ENCODE results near the gene WDR88. TPM values are rescaled to one million over a fixed set of nuclear protein-coding genes. Genes with fewer than 3 reads are reported as not detected.

Gene WDR88
- total and polyA plus RNA-seq, 2 donors from 2014 or later = not detected

GRCh38 chr19:33198169-33198568, 66.3 kb downstream of the WDR88 start:
- peaks cover 0 to 3% (median 0%) of the 10 kb centered on the region in 3 donors for H3K4me1 ChIP-seq (ENCODE audit: control insufficient read depth in 2 of 3, insufficient read depth in 2 of 3, low read depth in 1 of 3, low read length in 3 of 3)
- TF ChIP-seq, protein P1, sequence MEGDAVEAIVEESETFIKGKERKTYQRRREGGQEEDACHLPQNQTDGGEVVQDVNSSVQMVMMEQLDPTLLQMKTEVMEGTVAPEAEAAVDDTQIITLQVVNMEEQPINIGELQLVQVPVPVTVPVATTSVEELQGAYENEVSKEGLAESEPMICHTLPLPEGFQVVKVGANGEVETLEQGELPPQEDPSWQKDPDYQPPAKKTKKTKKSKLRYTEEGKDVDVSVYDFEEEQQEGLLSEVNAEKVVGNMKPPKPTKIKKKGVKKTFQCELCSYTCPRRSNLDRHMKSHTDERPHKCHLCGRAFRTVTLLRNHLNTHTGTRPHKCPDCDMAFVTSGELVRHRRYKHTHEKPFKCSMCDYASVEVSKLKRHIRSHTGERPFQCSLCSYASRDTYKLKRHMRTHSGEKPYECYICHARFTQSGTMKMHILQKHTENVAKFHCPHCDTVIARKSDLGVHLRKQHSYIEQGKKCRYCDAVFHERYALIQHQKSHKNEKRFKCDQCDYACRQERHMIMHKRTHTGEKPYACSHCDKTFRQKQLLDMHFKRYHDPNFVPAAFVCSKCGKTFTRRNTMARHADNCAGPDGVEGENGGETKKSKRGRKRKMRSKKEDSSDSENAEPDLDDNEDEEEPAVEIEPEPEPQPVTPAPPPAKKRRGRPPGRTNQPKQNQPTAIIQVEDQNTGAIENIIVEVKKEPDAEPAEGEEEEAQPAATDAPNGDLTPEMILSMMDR (IDR thresholded peaks at IDR 0.05; ENCODE audit: borderline replicate concordance, extremely low read depth, insufficient read depth) = no peak
- H3K9ac ChIP-seq (ENCODE audit: low read length in 3 of 3) = no peak overlapping the region
- H3K27me3 ChIP-seq (ENCODE audit: control insufficient read depth, insufficient read depth, low read length) = no peaks in the 10 kb centered on the region
- intact Hi-C loops (cut with DNase I) = no loop called here
- no peak overlapping the region for H3K4me3 ChIP-seq (ENCODE audit: low read length in 3 of 3)
- DNase-seq = no peak
- H3K9me3 ChIP-seq (ENCODE audit: control insufficient read depth in 2 of 3, insufficient read depth in 1 of 3, low read length in 3 of 3) = no peaks in the 10 kb centered on the region
- FAIRE-seq = no peak
- no peak overlapping the region for H3K27ac ChIP-seq (ENCODE audit: low read depth in 2 of 2, low read length in 2 of 2)
- peaks cover 0 to 3% (median 3%) of the 10 kb centered on the region in 3 donors for H3K36me3 ChIP-seq (ENCODE audit: control insufficient read depth in 2 of 3, insufficient read depth in 3 of 3, low read length in 3 of 3)

DNA sequence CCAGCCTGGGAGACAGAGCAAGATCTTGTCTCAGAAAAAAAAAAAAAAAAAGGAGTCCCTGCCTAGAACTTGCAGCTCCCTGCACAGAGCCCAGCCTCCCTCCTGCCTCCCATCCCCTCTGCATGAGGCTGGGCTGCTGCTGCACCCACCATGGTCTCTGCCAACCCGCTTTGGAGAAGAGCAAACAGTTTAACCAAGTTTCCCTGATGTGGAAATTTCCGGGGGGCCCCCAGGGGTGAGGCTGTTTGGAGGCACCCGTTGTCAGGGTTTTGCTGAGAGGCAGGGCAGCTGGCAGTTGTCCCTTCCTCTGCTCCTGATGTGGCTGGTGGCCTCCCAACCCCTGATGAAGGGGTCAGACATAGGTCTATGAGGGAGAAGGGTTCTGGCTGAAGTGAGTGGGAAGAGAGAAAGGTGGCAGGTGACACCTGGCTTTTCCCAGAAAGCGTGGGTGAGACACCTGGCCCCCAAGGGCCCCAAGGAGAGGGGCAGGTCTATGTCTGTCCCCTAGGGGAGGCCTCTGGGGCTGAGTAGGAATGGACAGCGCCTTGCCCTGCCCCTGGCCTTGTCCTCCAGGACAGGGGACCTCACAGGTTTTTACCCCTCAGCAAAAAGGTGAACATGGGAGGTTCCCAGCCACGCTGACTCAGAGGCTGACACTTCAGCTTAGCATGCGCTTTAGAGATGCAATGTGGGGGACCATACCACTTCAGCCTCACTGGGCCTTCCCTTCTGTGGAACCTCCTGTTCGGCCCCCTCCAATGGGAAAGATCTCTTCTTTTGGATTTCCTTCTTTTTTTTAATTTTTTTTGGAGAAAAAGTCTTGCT, 67.7 kb downstream of the WDR88 start:
- no peaks in the 10 kb centered on the region for H3K27me3 ChIP-seq (ENCODE audit: control insufficient read depth, insufficient read depth, low read length)
- H3K4me1 ChIP-seq (ENCODE audit: control insufficient read depth in 2 of 3, insufficient read depth in 2 of 3, low read depth in 1 of 3, low read length in 3 of 3) = peaks cover 0 to 3% (median 0%) of the 10 kb centered on the region in 3 donors
- peaks cover 0 to 5% (median 4%) of the 10 kb centered on the region in 3 donors for H3K36me3 ChIP-seq (ENCODE audit: control insufficient read depth in 2 of 3, insufficient read depth in 3 of 3, low read length in 3 of 3)
- TF ChIP-seq, protein P1 (IDR thresholded peaks at IDR 0.05; ENCODE audit: borderline replicate concordance, extremely low read depth, insufficient read depth) = no peak
- no peak for DNase-seq
- no peak for FAIRE-seq
- H3K4me3 ChIP-seq (ENCODE audit: low read length in 3 of 3) = no peak overlapping the region
- H3K27ac ChIP-seq (ENCODE audit: low read depth in 2 of 2, low read length in 2 of 2) = no peak overlapping the region
- intact Hi-C loops (cut with DNase I) = no loop called here
- no peak overlapping the region for H3K9ac ChIP-seq (ENCODE audit: low read length in 3 of 3)
- no peaks in the 10 kb centered on the region for H3K9me3 ChIP-seq (ENCODE audit: control insufficient read depth in 2 of 3, insufficient read depth in 1 of 3, low read length in 3 of 3)

DNA sequence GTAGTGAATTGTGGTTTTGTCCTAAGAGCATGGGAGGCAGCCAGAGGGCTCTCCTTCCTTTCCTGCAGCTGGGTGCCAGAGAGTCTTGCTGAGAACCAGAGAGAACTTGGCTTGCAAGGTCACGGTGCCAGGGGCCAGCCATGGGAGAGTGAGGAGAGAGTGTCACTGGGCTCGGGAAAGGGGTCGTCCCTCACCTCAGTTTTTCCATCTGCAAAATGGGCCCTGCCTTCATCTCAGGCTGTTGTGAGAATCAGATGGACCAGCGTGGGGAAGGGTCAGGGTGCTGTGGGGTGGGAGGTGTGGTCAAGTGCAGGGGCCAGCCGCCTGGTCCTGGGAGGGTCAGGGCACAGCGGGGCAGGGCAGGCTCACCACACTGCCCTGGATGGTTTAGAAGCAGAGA, 69.6 kb downstream of the WDR88 start:
- H3K27ac ChIP-seq (ENCODE audit: low read depth in 2 of 2, low read length in 2 of 2) = no peak overlapping the region
- intact Hi-C loops (cut with DNase I) = no loop called here
- H3K36me3 ChIP-seq (ENCODE audit: control insufficient read depth in 2 of 3, insufficient read depth in 3 of 3, low read length in 3 of 3) = peaks cover 0 to 5% (median 4%) of the 10 kb centered on the region in 3 donors
- H3K9ac ChIP-seq (ENCODE audit: low read length in 3 of 3) = no peak overlapping the region
- no peaks in the 10 kb centered on the region for H3K4me1 ChIP-seq (ENCODE audit: control insufficient read depth in 2 of 3, insufficient read depth in 2 of 3, low read depth in 1 of 3, low read length in 3 of 3)
- H3K9me3 ChIP-seq (ENCODE audit: control insufficient read depth in 2 of 3, insufficient read depth in 1 of 3, low read length in 3 of 3) = no peaks in the 10 kb centered on the region
- no peak for DNase-seq
- TF ChIP-seq, protein P1 (IDR thresholded peaks at IDR 0.05; ENCODE audit: borderline replicate concordance, extremely low read depth, insufficient read depth) = no peak
- no peak for FAIRE-seq
- H3K27me3 ChIP-seq (ENCODE audit: control insufficient read depth, insufficient read depth, low read length) = no peaks in the 10 kb centered on the region
- no peak overlapping the region for H3K4me3 ChIP-seq (ENCODE audit: low read length in 3 of 3)

All from kidney (tissue), 14 donors.